ENCODE data around the gene FXYD1. TPM values are rescaled to one million over a fixed set of nuclear protein-coding genes. Genes with fewer than 3 reads are reported as not detected.

Gene FXYD1
- total and polyA plus RNA-seq, 2 of the 8 experiments (the other 6 are each of a cell fraction or from before 2014, with no cell fraction given), result 1.6 to 8.1 TPM

DNA sequence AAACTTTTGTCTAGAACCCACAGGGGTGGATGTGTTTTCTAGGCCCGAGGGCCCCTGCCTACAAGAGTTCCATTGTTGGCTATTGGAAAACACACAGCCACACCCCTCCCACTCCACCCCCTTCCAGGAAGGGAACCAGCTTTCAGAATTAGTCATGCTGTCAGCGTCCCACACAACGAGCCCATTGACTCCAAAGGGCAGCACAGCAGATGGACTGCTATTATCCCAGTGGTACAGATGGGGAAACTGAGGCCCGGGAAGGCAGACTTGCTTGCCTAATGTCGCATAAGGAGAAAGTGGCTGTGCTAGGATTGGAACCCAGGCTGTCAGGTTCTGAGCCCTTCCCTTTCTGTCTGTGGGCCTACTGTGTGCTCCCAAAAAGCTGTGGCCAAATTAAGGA, 31.1 kb upstream of the FXYD1 start:
- Histone ChIP-seq H3K4me2 (ENCODE audit: insufficient read depth in 1 of 2, low read depth in 2 of 2, low read length in 2 of 2) (no peak overlapping the region), H3K9ac (replicated peaks in 1 of 4; ENCODE audit: extremely low read depth in 1 of 4, low read depth in 3 of 4, low read length in 3 of 4) (no peak overlapping the region), H3K4me1 (replicated peaks in 1 of 4; ENCODE audit: control insufficient read depth in 3 of 4, insufficient read depth in 4 of 4, low read length in 3 of 4) (peaks cover 0 to 4% (median 1%) of the 10 kb centered on the region in 4 experiments; a peak in 2 of 7 replicates), H4K8ac (ENCODE audit: extremely low read depth, insufficient read depth, low read length) (no peak overlapping the region), H4K20me1 (replicated peaks in 1 of 2; ENCODE audit: control insufficient read depth in 1 of 2, insufficient read depth in 2 of 2, low read length in 2 of 2) (peaks cover 0 to 7% of the 10 kb centered on the region in 2 experiments), H3K56ac (replicated peaks; ENCODE audit: insufficient read length, low read depth, low read length) (no peak overlapping the region), H3K4me3 (ENCODE audit: extremely low read depth in 1 of 4, insufficient read depth in 2 of 4, low read depth in 3 of 4, low read length in 4 of 4) (no peak overlapping the region), H4K5ac (ENCODE audit: insufficient read length, low read depth, low read length) (no peak overlapping the region), H2BK120ac (replicated peaks; ENCODE audit: low read depth, low read length) (no peak overlapping the region), H3K18ac (ENCODE audit: extremely low read depth, low read length) (no peak overlapping the region), H3K14ac (ENCODE audit: insufficient read length) (no peak overlapping the region), H3K27ac (ENCODE audit: low read depth, low read length) (no peak overlapping the region), H3K9me3 (ENCODE audit: insufficient read depth in 2 of 2, low read depth in 1 of 2, low read length in 1 of 2) (no peaks in the 10 kb centered on the region), H4K91ac (replicated peaks; ENCODE audit: insufficient read length, low read length) (no peak overlapping the region), H2AK5ac (ENCODE audit: low read depth, low read length) (no peak overlapping the region), H3K79me2 (ENCODE audit: control insufficient read depth in 1 of 2, insufficient read depth in 2 of 2, low read length in 2 of 2) (no peaks in the 10 kb centered on the region), H2BK5ac (ENCODE audit: low read depth, low read length) (no peak overlapping the region), H2AFZ (ENCODE audit: low read length) (no peak overlapping the region), H3K79me1 (ENCODE audit: low read depth, low read length) (no peaks in the 10 kb centered on the region), H3K23ac (ENCODE audit: insufficient read length) (no peak overlapping the region), H2BK15ac (ENCODE audit: low read length) (no peak overlapping the region), H3K4ac (replicated peaks; ENCODE audit: insufficient read length, low read depth, low read length) (no peak overlapping the region), H3K36me3 (ENCODE audit: control insufficient read depth in 2 of 4, insufficient read depth in 4 of 4, low read length in 3 of 4) (no peaks in the 10 kb centered on the region), H2BK20ac (ENCODE audit: low read length) (no peak overlapping the region), H3K23me2 (ENCODE audit: low read depth, low read length) (peaks cover 7% of the 10 kb centered on the region; the same call in 1 of the 2 replicates), H2BK12ac (ENCODE audit: low read depth, low read length) (no peak overlapping the region), H3K27me3 (replicated peaks in 1 of 4; ENCODE audit: control insufficient read depth in 3 of 4, extremely low read depth in 1 of 4, insufficient read depth in 3 of 4, low read length in 3 of 4) (no peaks in the 10 kb centered on the region; a peak in 1 of 7 replicates)
- ChIA-PET POLR2A (ENCODE audit: partially characterized antibody) (no interaction called here), CTCF (ENCODE audit: partially characterized antibody) (interaction anchor here (0.6 to 1.7 kb wide), 4 partner anchors 41 to 269 kb away, joined by 3 to 5 read pairs (median 3); no protein-coding TSS in a partner anchor)
- no peak for DNase-seq (ENCODE audit: low read depth in 1 of 2, low spot score in 2 of 2)
- FAIRE-seq, result no peak
- WGBS, 2 experiments (ENCODE audit: extremely low coverage in 1 of 2, insufficient coverage in 1 of 2, insufficient read length in 1 of 2, insufficient replicate concordance in 2 of 2, low coverage in 1 of 2, low lambda C conversion rate in 2 of 2, missing lambda C conversion rate in 1 of 2), result 63% methylated on average over 5 of the region's 5 CpGs; no CpG with 5 or more reads in 1 of the 2 experiments
- no peak for TF ChIP-seq EP300 (IDR thresholded peaks at IDR 0.05; ENCODE audit: borderline replicate concordance in 1 of 2, low read depth in 2 of 2, low read length in 2 of 2)
- no peak for TF ChIP-seq SP1 (IDR thresholded peaks at IDR 0.05; ENCODE audit: low read depth, low read length)
- TF ChIP-seq KDM1A (IDR thresholded peaks at IDR 0.05; ENCODE audit: borderline replicate concordance, low read length), result no peak
- no peak for TF ChIP-seq CREB1 (IDR thresholded peaks at IDR 0.05)
- no peak for TF ChIP-seq TEAD4 (IDR thresholded peaks at IDR 0.05; ENCODE audit: low read depth, low read length)
- no peak for TF ChIP-seq EGR1 (IDR thresholded peaks at IDR 0.05; ENCODE audit: borderline replicate concordance, low read depth, low read length)
- no peak for TF ChIP-seq CHD2 (IDR thresholded peaks at IDR 0.05; ENCODE audit: low read length)
- no peak for TF ChIP-seq TAF7 (optimal IDR thresholded peaks at IDR 0.05; ENCODE audit: borderline replicate concordance, low read depth, low read length)
- no peak for TF ChIP-seq POLR2A (IDR thresholded peaks at IDR 0.05; ENCODE audit: control extremely low read depth in 1 of 2, low read depth in 2 of 2, low read length in 2 of 2)
- TF ChIP-seq CHD1 (IDR thresholded peaks at IDR 0.05; ENCODE audit: low read depth, low read length), result no peak
- TF ChIP-seq, protein P1, sequence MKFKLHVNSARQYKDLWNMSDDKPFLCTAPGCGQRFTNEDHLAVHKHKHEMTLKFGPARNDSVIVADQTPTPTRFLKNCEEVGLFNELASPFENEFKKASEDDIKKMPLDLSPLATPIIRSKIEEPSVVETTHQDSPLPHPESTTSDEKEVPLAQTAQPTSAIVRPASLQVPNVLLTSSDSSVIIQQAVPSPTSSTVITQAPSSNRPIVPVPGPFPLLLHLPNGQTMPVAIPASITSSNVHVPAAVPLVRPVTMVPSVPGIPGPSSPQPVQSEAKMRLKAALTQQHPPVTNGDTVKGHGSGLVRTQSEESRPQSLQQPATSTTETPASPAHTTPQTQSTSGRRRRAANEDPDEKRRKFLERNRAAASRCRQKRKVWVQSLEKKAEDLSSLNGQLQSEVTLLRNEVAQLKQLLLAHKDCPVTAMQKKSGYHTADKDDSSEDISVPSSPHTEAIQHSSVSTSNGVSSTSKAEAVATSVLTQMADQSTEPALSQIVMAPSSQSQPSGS (IDR thresholded peaks at IDR 0.05; ENCODE audit: low read length), result no peak
- TF ChIP-seq, protein P2, sequence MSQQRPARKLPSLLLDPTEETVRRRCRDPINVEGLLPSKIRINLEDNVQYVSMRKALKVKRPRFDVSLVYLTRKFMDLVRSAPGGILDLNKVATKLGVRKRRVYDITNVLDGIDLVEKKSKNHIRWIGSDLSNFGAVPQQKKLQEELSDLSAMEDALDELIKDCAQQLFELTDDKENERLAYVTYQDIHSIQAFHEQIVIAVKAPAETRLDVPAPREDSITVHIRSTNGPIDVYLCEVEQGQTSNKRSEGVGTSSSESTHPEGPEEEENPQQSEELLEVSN (IDR thresholded peaks at IDR 0.05), result no peak
- TF ChIP-seq POLR2AphosphoS5 (IDR thresholded peaks at IDR 0.05; ENCODE audit: low read depth, low read length), result no peak
- no peak for TF ChIP-seq ASH2L (IDR thresholded peaks at IDR 0.05; ENCODE audit: low read length)

Measured in H1 (cell line).